Measurements from ENCODE around the gene CNOT11. TPM values are rescaled to one million over a fixed set of nuclear protein-coding genes. Genes with fewer than 3 reads are reported as not detected.

CNOT11 gene
- total and polyA plus RNA-seq, 2 of the 8 experiments (the other 6 are each of a cell fraction or from before 2014, with no cell fraction given) = 41.5 to 54.6 TPM

- no peak for TF ChIP-seq FOSL1 (IDR thresholded peaks at IDR 0.05; ENCODE audit: insufficient read depth, low read depth, low read length)
- TF ChIP-seq SP2 (IDR thresholded peaks at IDR 0.05; ENCODE audit: low read length) = no peak
- TF ChIP-seq TAF7 (optimal IDR thresholded peaks at IDR 0.05; ENCODE audit: borderline replicate concordance, low read depth, low read length) = peak; percentile 61
- no peak for TF ChIP-seq KDM1A (IDR thresholded peaks at IDR 0.05; ENCODE audit: borderline replicate concordance, low read length)
- TF ChIP-seq HDAC2 (IDR thresholded peaks at IDR 0.05; ENCODE audit: borderline replicate concordance in 1 of 2, low read depth in 2 of 2, low read length in 2 of 2) = no peak
- TF ChIP-seq RBBP5 (IDR thresholded peaks at IDR 0.05; ENCODE audit: borderline replicate concordance, low read depth, low read length) = no peak
- no peak for TF ChIP-seq CTBP2 (IDR thresholded peaks at IDR 0.05; ENCODE audit: borderline replicate concordance, insufficient read depth, insufficient read length, low read length)
- TF ChIP-seq CHD2 (IDR thresholded peaks at IDR 0.05; ENCODE audit: low read length) = no peak
- no peak for TF ChIP-seq SAP30 (IDR thresholded peaks at IDR 0.05; ENCODE audit: insufficient read depth, insufficient replicate concordance, low read length)
- TF ChIP-seq CHD7 (IDR thresholded peaks at IDR 0.05; ENCODE audit: insufficient replicate concordance, low read length) = no peak
Observed at GRCh38 chr2:101252408-101253012, at the start of gene CNOT11 (continued).
